ENCODE results near the gene SIGLEC1.

SIGLEC1 gene

DNA sequence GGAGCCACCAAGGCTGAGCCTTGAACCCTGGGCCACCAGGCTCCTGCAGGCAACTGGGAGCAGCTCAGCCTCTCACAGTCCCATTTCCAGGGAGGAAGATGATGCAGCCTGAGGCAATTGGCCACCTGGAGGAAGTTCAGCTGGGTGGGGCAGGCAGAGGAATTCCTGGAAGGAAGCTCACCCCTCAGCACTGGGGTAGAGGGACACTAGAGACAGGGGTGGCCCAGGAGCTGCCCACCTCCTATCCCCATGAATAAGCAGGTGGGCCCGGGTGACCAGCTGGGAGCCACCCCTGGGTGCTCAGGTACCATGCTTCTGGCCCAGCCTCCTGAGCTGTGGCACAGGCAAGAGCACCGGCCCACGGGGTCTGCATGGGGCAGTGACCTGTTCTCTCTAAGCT is 16.5 kb upstream of the SIGLEC1 start:
- DNase-seq (ENCODE audit: low spot score): peak; percentile 48

DNA sequence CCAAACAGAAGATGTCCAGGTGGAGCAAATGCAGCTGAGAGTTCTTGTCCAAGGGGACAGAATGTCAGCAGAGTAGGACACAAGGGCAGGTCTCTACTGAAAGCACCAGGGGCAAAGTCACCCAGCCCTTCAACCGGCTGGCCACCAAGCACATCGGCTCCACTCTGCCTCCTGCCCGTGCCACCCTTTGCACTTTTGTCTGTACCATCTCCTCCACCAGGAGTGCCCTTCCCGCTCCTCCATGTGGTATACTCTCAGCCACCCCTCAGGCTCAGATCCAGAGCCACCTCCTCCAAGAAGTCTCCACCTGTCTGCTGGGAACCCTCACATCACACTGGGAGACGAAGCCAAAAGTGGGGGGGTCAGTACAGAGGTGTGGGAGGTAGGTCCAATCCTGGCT is 16.0 kb upstream of the SIGLEC1 start:
- no peak for DNase-seq (ENCODE audit: low spot score)

DNA sequence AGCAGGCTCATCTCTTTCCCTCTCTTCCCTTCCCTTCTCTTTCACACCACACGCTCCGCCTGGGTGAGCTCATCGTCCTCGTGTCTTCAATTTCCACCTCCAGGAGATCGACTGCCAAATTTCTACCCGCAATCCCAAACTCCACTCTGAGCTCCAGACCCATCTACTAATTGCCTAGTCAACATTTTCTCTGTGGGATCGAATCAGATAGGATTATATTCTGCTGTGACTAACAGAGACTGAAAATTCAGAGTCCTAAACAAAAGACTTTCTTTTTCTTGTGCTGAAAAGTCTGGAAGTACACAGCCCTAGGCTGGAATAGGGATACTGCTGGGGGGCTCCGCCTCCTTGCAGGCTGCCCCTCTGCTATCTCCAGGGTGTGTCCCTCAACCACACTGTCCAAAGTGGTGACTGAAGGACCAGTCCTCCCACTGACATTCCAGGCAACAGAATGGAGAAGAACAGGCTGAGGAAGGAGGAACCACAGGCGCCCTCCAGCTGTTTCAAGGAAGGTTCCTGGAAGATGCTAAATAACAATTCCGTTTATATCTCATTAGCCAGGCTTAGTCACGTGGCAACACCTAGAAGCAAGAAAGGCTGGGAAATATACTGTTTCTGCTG is 15.1 kb upstream of the SIGLEC1 start:
- no peak for DNase-seq (ENCODE audit: low spot score)

DNA sequence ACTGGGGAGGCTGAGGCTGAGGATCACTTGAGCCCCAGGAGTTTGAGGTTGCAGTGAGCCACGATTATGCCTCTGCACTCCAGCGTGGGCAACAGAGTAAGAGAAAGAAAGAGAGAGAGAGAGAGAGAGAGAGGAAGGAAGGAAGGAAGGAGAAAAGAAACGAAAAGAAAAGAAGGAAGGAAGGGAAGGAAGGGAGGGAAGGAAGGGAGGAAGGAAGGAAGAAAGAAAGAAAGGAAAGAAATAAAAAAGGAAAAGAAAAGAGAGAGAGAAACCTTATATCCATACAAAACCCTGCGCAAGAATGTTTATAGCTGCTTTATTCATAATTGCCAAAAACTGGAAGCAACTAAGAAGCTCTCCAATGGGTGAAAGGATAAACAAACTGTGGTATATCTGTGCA is 12.0 kb upstream of the SIGLEC1 start:
- DNase-seq (ENCODE audit: low spot score): no peak

DNA sequence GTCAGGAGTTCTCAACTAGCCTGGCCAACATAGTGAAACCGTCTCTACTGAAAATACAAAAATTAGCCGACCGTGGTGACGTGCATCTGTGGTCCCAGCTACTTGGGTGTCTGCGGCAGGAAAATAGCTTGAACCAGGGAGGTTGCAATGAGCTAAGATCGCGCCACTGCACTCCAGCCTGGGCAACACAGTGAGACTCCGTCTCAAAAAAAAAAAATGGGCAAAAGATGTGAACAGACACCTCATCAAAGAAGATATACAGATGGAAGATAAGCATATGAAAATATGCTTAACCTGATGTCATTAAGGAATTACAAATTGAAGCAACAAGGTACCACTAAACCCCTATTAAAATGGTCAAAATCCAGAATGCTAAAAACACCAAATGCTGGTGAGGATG is 10.9 kb upstream of the SIGLEC1 start:
- DNase-seq (ENCODE audit: low spot score): no peak

DNA sequence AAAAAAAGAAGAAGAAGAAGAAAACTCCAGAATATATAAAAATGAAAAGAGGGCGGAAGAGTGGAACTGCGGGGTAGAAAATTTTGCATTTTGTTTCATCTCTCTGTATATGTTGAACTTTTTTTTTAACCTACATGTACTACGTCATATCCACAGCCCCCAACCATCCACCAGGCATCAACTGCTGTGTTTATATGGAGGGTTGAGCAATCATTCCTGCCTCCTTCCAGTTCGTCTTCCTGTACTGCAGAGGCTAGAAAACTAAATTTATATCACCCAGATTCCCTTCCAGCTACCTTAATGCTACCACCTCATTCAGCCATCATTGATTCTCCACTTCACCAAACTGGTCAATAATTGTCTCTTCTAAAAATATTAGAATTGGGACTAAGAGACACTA is 9.5 kb upstream of the SIGLEC1 start:
- no peak for DNase-seq (ENCODE audit: low spot score)

DNA sequence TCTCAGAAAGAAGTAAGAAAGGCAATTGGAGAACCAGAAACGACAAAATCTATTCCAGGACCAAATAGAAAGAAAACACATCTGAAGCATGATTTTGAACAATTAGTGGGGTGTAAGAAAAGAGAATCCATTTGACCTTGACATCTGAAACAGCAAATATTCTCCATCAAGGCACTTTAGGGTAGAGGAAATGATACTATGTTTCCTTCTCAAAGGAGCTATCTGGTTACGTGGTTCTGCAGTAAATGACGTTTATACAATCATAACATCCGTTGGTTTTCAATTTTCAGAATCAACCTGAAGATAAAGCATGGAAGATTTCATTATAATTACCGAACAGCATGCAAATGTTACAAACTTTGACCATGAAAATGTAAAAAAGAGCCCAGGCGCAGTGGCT is 8.2 kb upstream of the SIGLEC1 start:
- no peak for DNase-seq (ENCODE audit: low spot score)

DNA sequence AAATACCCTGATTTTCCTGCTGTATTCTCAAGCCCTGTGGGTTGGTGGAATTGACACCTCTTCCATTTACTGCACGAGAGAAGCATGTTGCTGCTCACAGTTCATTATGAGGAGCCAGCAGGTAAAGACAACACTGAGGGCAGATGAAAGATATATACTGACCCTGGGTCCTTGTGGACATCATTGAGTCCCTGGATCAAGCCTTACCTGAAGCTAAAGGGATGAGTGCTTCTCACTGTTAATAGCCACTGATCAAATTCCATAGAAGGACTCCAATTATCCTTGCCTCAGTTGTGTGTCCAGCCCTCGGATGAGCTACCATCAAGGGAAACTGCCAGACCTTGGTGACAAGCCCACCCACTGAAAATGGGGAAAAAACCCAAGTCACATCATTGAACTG is 7.7 kb upstream of the SIGLEC1 start:
- DNase-seq (ENCODE audit: low spot score): no peak

DNA sequence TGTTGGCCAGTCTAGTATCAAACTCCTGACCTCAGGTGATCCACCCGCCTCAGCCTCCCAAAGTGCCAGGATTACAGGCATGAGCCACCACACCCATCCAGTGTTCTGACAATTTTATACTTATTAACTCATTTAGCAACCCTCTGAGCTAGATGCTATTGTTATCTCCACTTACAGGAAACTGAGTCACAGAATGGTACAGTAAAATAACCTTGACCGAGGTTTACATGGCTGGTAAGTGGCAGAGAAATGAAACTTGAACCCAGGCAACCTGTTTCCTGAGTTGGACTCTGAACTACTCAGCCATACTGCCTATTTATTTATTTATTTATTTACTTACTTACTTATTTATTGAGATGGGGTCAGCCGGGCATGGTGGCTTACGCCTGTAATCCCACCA is 6.6 kb upstream of the SIGLEC1 start:
- DNase-seq (ENCODE audit: low spot score): no peak

DNA sequence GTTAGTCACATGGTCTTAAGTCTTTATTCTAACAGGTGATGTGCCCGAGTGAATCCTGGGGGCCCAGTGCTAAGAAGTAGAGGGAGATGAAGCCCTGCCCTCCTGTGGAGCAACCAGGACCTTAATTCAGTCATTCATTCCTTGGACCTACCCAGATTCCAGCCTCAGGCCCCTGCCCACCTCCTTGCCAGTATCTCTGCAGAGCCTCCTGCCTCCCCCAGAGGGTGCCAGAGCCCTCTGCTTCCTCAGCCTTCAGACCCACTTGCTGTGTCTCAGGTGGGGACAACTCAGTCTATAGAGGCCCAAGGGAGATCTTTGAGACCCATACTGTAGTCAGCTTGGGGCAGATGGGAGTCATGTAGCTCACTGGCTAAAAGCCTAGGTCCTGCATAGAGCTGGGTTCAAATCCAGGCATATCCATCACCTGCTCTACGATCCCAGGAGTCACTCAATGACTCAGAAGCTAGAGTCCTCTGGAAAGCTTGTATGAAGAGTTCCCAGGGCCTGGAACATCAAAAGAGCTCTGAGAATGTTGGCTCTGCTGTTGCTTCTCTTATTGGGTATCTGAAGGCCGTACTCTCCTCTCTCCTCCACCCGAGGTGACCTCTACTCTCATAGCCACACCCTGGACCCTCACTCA is 3.9 kb upstream of the SIGLEC1 start:
- DNase-seq (ENCODE audit: low spot score): peak; percentile 25

DNA sequence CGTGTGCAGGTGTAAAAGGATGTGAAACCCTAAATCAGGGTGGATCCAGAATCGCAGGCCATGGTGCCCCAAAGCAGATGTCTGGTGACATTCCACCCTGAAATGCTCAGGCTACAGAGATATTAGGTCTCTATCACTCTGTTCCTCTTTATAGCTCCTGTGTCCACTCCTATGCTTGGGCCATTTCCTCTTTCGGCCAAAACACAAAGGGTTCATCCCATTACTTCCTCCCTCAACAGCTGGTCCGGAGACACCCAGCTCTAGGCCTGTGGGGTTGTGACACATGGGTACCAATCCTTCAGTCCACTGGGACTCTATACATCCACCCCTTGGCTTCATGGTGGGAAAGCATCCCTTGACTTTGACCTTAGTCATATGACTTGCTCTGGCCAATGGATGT is 1.7 kb upstream of the SIGLEC1 start:
- no peak for DNase-seq (ENCODE audit: low spot score)

DNA sequence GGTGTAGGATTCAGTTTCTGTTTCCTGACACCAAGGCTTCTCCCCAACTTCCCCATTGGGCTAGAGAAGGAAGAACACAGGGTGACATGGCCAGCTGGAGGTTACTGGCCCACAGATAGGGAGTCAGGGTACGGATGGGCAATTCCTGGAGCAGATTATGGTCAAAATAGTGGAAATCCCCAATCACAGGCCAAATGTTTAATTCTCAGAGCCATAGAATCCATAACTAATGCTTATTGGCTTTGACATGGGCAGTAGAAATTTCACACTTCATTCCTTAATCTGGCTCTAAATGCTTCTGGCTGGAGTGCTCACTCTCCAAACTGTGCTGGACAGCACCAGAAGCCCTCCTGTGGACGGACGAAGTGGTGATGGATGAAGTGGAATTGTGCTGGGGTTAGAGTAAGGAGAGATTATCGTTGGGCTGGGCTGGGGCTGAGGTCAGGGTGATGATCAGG is 887 bp downstream of the SIGLEC1 start:
- DNase-seq (ENCODE audit: low spot score): no peak

DNA sequence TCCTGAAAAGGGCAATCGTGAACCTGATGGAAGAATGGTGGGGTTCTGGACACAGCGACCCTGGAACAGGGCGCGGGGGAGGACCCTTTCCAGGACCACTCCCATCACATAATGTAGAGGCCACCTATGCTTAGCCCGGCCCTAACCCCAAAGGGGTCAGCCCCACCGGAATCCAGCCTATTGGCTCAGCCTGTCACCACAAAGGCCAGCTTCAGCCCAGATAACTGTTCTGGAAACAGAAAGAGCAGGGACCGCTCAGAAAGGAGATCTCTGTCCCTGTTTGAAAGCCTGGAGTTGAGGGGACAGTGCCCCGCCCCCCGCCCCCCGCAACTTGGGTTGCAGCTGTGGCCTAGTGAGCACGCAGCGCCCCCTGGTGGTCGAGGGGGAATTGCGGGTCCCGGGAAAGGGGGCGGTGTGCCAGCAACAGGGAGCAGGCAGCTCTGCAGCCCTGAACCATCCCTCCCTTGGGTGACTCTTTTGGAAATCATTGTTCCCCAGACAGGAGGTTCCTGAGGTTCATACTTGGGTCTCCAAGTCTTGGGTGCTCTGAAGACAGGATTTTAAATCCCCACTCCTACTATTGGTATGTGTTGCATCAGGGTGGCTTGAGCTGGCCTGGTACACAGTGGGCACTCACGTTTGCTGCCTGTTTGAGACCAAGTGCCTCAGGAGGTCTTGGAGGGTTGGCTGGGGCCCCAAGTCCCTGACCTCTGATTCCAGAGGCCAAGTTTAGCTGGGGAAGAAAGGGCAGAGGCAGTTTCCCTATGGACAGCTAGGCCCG is 1.5 kb downstream of the SIGLEC1 start:
- peak; percentile 42 for DNase-seq (ENCODE audit: low spot score)

DNA sequence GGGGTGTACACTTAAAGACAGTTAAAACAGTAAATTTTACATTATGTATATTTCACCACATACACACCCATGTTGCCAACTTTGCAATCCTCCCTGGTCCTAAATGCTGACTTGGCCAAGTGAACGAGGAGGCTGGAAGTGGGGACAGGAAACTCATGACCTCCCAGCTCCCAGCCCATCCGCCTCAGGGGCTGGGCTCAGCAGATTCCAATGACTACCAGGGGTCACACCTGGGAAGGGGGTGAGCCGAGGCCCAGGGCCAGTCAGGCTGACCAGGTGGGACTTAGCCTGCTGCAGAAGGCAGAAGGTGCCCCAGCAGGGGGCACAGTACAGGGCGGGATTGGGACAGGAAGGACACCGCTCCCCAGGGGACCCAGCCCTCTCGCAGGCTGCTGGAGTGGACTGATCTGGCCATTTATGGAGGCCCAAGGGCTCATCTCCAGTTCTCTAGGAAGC is 2.4 kb downstream of the SIGLEC1 start:
- no peak for DNase-seq (ENCODE audit: low spot score)

DNA sequence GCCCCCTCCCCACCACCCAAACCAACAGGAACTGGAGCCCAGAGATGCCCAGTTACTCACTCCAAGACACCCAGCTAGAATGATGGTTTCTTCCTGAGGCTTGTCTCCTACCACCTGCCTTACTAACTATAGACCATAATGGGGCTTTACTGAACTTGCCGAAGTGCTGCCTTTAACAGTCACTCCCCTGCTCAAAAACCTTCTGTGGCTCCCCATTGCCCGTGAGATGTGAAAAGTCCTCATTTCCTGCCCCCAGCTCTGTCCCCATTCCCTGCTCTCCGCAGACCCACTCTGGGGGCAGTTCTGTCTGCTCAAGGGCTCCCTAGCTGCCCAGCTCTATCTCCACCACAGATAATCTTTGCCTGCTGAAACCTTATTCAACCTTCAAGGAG is 4.9 kb downstream of the SIGLEC1 start:
- DNase-seq (ENCODE audit: low spot score): no peak

DNA sequence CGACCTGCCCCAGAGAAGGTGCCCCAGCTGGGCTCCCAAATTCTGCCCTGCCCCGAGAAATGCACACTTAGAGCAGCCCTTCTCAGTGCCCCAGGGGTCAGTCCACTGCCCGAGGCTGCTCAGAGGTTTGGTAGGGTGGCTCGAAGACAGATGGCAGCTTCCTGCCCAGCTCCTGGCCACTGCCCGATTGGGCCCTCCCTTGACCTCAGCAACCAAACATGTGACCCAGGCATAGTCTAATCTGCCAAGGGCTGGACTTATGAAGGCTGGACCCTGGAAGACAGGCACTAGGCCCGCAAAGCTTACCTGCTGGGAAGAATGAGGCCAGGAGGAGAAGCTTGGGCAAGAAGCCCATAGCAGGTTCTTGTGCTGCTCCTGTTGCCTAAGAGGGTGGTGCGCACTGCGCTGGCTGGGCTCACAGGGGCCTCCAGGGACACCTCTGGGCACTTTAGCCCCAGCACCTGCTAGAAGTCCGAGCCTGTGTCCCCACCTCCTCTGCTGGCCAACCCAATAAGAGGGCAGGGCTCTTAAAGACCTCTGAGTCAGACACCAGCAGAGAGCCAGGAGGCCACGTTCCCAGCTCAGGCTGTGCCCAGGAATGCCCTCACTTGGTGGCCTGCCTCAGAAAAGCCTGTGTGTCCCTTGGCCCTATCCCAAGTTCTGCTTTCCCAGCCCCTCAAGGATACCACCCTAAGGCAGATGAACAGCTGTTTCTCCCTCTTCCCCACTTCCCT is 5.5 kb downstream of the SIGLEC1 start:
- peak; percentile 32 for DNase-seq (ENCODE audit: low spot score)

DNA sequence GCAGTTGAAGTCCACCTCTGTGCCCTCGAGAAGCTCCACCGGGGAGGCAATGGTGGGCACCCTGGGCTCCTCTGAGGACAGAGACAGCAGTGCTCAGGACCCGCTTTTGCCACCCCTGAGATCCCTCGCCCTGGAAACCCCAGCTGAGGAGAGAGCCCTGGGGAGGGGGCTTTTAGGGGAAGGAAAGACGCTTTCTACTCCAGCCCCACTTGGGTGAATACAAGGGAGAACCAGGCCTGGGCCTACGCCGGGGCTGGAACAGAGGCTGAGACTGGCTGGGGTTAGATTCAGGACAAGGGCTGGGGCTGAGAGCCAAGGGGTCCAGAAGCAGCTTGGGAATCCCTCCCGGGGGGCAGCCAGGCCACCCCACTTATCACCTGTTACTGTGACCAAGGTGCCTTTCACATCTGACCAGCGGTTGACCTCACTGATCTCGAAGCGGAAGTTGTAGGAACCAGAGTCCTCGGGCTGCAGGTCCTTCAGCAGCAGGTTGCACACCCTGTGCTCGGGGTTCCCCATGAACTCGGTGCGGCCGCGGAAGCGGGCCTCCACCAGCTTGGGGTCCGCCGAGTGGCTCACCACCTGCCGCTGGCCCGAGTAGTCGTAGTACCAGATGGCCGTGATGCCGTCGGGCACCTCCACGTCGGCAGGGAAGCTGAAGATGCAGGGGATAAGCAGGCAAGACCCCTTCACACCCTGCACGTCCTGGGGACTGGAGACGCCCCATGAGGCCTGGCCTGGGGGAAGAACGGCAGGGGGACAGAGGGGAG is 6.2 kb downstream of the SIGLEC1 start:
- DNase-seq (ENCODE audit: low spot score): no peak

DNA sequence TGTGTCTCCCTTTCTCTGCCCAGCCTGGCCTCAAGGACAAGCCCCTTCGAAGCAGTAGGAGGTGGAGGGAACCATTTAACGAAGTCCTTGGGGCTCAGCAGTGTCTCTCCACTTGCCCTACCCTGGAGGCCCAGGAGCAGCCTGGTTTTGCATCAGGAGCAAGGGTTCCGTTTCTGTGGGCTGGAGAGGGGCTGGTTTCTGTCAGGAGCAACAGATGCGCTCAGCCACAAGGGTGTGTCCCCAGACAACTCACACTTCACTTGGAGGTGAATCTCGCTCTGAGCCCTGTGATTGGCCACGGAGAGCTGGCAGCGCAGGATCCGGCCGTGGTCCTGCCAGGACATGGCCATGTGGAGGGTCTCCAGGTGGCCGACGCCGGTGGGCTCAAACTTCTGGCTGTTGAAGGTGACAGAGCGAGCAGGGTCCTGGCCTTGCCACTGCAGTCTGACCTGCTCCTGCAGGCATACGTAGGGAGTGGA is 6.9 kb downstream of the SIGLEC1 start:
- no peak for DNase-seq (ENCODE audit: low spot score)

DNA sequence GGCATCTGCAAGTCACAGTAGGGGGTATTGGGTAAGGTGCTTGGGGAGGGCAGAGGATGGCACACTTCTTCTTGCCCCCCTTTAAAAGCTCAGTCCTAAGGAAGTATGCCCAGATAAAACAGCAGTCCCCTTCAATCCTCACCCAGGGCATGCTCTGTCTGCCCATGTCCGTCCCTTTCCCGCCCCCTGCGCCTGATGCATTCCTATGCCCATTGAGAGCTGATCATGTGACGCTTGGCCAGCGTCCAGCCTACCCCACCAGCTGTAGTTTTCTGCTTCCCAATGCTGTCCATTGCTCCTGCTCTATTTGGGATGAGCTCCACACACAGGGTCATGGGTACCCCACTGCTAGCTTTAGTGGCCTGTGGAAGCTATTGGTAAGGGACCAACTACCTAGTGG is 8.3 kb downstream of the SIGLEC1 start:
- no peak for DNase-seq (ENCODE audit: low spot score)

DNA sequence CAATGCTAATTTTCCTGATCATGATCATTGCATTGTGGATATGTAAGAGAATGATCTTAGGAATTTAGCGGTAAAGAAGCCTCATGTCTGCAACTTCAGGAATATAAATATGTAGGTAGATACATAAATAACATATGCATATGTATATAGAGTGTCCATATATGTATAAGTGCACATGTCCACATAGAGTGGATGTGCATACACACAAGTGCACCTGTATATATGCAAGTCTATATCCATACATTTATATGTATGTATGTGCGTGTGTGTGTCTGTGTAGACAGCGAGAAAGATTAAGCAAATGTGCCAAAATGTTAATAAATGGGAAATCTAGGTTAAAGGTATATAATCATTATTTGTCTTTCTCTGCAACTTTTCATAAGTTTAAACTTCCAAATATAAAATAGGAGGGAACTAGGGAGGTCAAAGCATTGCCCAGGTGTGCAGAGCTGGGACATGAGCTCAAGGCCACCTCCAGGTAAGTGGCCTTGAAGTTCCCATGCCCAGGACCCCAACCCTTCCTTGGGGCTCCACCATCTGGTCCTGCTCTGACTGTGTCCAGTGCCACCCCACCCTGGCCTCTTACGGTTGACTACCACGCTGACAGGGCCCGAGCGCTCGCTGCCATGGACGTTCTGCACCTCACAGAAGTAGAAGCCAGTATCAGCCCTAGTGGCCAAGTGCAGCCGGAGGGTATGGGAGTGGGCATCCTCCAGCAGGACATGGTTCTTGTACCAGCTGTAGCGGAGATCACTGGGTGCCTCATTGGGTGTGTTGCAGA is 9.6 kb downstream of the SIGLEC1 start:
- no peak for DNase-seq (ENCODE audit: low spot score)

Measured in LoVo (cell line).